SK-N-SH (cell line): ENCODE results near the gene TCL1B. TPM values are rescaled to one million over a fixed set of nuclear protein-coding genes. Genes with fewer than 3 reads are reported as not detected.

Experiments used
- CTCF ChIA-PET: fragments of 300-600, 350-600 bp; formaldehyde crosslinking; extraction: SDS; loops from one replicate; lab custom pipeline; 2021; lab: Yijun Ruan, JAX
- POLR2A ChIA-PET: fragments of 350-600 bp; sonication (Branson Sonifier 250); formaldehyde crosslinking; extraction: SDS; loops from one replicate; lab custom pipeline; 2020; ENCODE audit warnings: antibody characterized with exemption, inconsistent platforms; lab: Yijun Ruan, JAX
- DNase-seq: peaks from one replicate; pipeline ENCODE4 v3.0.0; 2012
- H2AFZ ChIP-seq: fragments of 200-600 bp; sonication (generic); 2 replicates; pipeline ENCODE4 v1.8.1; 2016; ENCODE audit warnings: antibody characterized with exemption, mild to moderate bottlenecking, low read depth
- H3F3A ChIP-seq: fragments of 200-600 bp; sonication (generic); replicated peaks from 2 replicates; pipeline ENCODE3; 2016; ENCODE audit warnings: antibody characterized with exemption, mild to moderate bottlenecking; ENCODE audit not compliant: insufficient read depth
- H3K27ac ChIP-seq, 2 experiments: fragments of 200-500 bp in 1 of 2; fragments of 200-600 bp in 1 of 2; sonication (Bioruptor generic) in 1 of 2; sonication (generic), shearing (Covaris generic) in 1 of 2; 2 replicates each; pipeline versions ENCODE4 v1.5.1 to v1.6.1; 2014 to 2016; ENCODE audit warnings: low read depth in 2 of 2, inconsistent platforms in 1 of 2, low read length in 1 of 2, mild to moderate bottlenecking in 1 of 2, mixed read lengths in 1 of 2
- H3K27me3 ChIP-seq: fragments of 200-600 bp; sonication (generic), shearing (Covaris generic); 2 replicates; pipeline ENCODE4 v1.6.1; 2016; ENCODE audit warnings: mixed run types; ENCODE audit not compliant: insufficient read depth
- H3K36me3 ChIP-seq, 2 experiments: fragments of 200-500 bp in 1 of 2; fragments of 200-600 bp in 1 of 2; sonication (Bioruptor generic) in 1 of 2; sonication (generic) in 1 of 2; replicated peaks in 1 of 2; 2 replicates each; pipeline versions ENCODE3 to v1.5.1; 2014 to 2016; ENCODE audit warnings: low read length in 1 of 2, mild to moderate bottlenecking in 1 of 2; ENCODE audit not compliant: insufficient read depth in 2 of 2, control insufficient read depth in 1 of 2
- H3K4me1 ChIP-seq, 2 experiments: fragments of 200-500 bp in 1 of 2; fragments of 200-600 bp in 1 of 2; sonication (Bioruptor generic) in 1 of 2; sonication (generic), shearing (Covaris generic) in 1 of 2; 2 replicates each; pipeline versions ENCODE4 v1.5.1 to v1.6.1; 2014 to 2016; ENCODE audit warnings: low read depth in 1 of 2, low read length in 1 of 2, mixed run types in 1 of 2; ENCODE audit not compliant: insufficient read depth in 2 of 2, control insufficient read depth in 1 of 2
- H3K4me2 ChIP-seq: fragments of 200-600 bp; sonication (generic), shearing (Covaris generic); 2 replicates; pipeline ENCODE4 v1.6.1; 2017; ENCODE audit warnings: mixed run types
- H3K4me3 ChIP-seq, 2 experiments: fragments of 200-500 bp in 1 of 2; fragments of 200-600 bp in 1 of 2; sonication (Bioruptor generic) in 1 of 2; sonication (generic), shearing (Covaris generic) in 1 of 2; 2 replicates each; pipeline versions ENCODE4 v1.5.1 to v1.8.1; 2014 to 2016; ENCODE audit warnings: low read depth in 2 of 2, inconsistent platforms in 1 of 2, low read length in 1 of 2, mild to moderate bottlenecking in 1 of 2, mixed read lengths in 1 of 2, moderate library complexity in 1 of 2
- H3K79me2 ChIP-seq: fragments of 200-600 bp; sonication (generic); 2 replicates; pipeline ENCODE4 v1.8.1; 2017; ENCODE audit warnings: mild to moderate bottlenecking; ENCODE audit not compliant: insufficient read depth
- H3K9ac ChIP-seq: fragments of 200-600 bp; sonication (generic); 2 replicates; pipeline ENCODE4 v1.6.1; 2017; ENCODE audit warnings: mixed run types
- H3K9me2 ChIP-seq: fragments of 200-600 bp; sonication (generic); 2 replicates; pipeline ENCODE4 v1.6.1; 2017; ENCODE audit warnings: mixed run types
- H3K9me3 ChIP-seq: fragments of 200-600 bp; sonication (generic); 2 replicates; pipeline ENCODE4 v1.6.1; 2017; ENCODE audit warnings: mixed run types, mild to moderate bottlenecking, moderate library complexity
- H4K20me1 ChIP-seq: fragments of 200-600 bp; sonication (generic); 2 replicates; pipeline ENCODE4 v1.6.1; 2017; ENCODE audit warnings: mild to moderate bottlenecking, mixed run types; ENCODE audit not compliant: insufficient read depth
- CTCF ChIP-seq: fragments of 200-600 bp; sonication (generic); IDR thresholded peaks from 2 replicates; pipeline ENCODE4 v1.6.1; 2017; ENCODE audit warnings: antibody characterized with exemption, mild to moderate bottlenecking, moderate library complexity
- ELF1 ChIP-seq: IDR thresholded peaks from 2 replicates; pipeline ENCODE4 v1.4.0; 2012
- EP300 ChIP-seq, 2 experiments: IDR thresholded peaks; 2 replicates each; pipeline versions ENCODE4 v1.4.0 to v1.6.1; 2012; ENCODE audit warnings: borderline replicate concordance in 1 of 2, low read depth in 1 of 2, low read length in 1 of 2
- FOXJ3 ChIP-seq: sonication (generic); formaldehyde crosslinking; IDR thresholded peaks from 2 replicates; pipeline ENCODE4 v1.5.1; 2020; ENCODE audit warnings: mild to moderate bottlenecking, missing genetic modification reagents
- GABPA ChIP-seq: IDR thresholded peaks from 2 replicates; pipeline ENCODE4 v1.4.0; 2012; ENCODE audit warnings: low read depth, mild to moderate bottlenecking
- IRF3 ChIP-seq: fragments of 150-350 bp; IDR thresholded peaks from 2 replicates; pipeline ENCODE4 v1.6.1; 2016; ENCODE audit warnings: mild to moderate bottlenecking, low read depth, low read length
- JUND ChIP-seq: IDR thresholded peaks from 2 replicates; pipeline ENCODE4 v1.4.0; 2012
- MXI1 ChIP-seq: IDR thresholded peaks from 2 replicates; pipeline ENCODE4 v1.6.1; 2012; ENCODE audit warnings: mild to moderate bottlenecking, low read depth, low read length, improper control_type of control experiment
- NRF1 ChIP-seq: IDR thresholded peaks from 2 replicates; pipeline ENCODE4 v1.6.1; 2012; ENCODE audit warnings: low read depth, mild to moderate bottlenecking, low read length
- PBX3 ChIP-seq: IDR thresholded peaks from 2 replicates; pipeline ENCODE4; 2012
- POLR2AphosphoS5 ChIP-seq: IDR thresholded peaks from 2 replicates; pipeline ENCODE4 v1.6.1; 2012; ENCODE audit warnings: low read depth, low read length
- RAD21 ChIP-seq: IDR thresholded peaks from 2 replicates; pipeline ENCODE4 v1.6.1; 2012; ENCODE audit warnings: mild to moderate bottlenecking, low read length
- RCOR1 ChIP-seq: fragments of 150-350 bp; IDR thresholded peaks from 2 replicates; pipeline ENCODE4 v1.6.1; 2017; ENCODE audit warnings: antibody characterized with exemption, low read length
- RFX5 ChIP-seq: IDR thresholded peaks from 2 replicates; pipeline ENCODE4 v1.6.1; 2012; ENCODE audit warnings: mild to moderate bottlenecking, improper control_type of control experiment, low read length
- RXRA ChIP-seq: IDR thresholded peaks from 2 replicates; pipeline ENCODE4 v1.4.0; 2012; ENCODE audit warnings: low read depth, mild to moderate bottlenecking, borderline replicate concordance
- SMC3 ChIP-seq: IDR thresholded peaks from 2 replicates; pipeline ENCODE4 v1.6.1; 2012; ENCODE audit warnings: low read depth, low read length, improper control_type of control experiment
- TAF1 ChIP-seq: IDR thresholded peaks from 2 replicates; pipeline ENCODE4 v1.6.1; 2012; ENCODE audit warnings: low read depth, mild to moderate bottlenecking, low read length, moderate library complexity, borderline replicate concordance
- TCF12 ChIP-seq: IDR thresholded peaks from 2 replicates; pipeline ENCODE4 v1.4.0; 2012
- TEAD4 ChIP-seq: IDR thresholded peaks from 2 replicates; pipeline ENCODE4 v1.4.0; 2012; ENCODE audit warnings: mild to moderate bottlenecking, borderline replicate concordance; ENCODE audit not compliant: insufficient read depth
- USF1 ChIP-seq: IDR thresholded peaks from 2 replicates; pipeline ENCODE4 v1.4.0; 2012; ENCODE audit warnings: low read depth, borderline replicate concordance
- WGBS: methylation state at CpG from one replicate; pipeline ENCODE4 v1.1.6; 2017; ENCODE audit warnings: low lambda C conversion rate; 5-methylcytosine and 5-hydroxymethylcytosine counted together
- polyA plus RNA-seq, 3 experiments: library from polyadenylated mRNA; depleted of rRNA; stranded (reverse); fragments of >200 nt; gene quantifications; 2 replicates each; pipeline ENCODE4 v1.2.3, GENCODE V29; 2012

Gene TCL1B
- polyA plus RNA-seq, 1 of the 3 experiments (the other 2 are of a cell fraction) = not detected

GRCh38 chr14:95691591-95691990 lies 5.4 kb downstream of the TCL1B start:
- H3K27ac ChIP-seq = no peak overlapping the region
- H3K9me2 ChIP-seq = no peaks in the 10 kb centered on the region
- no peaks in the 10 kb centered on the region for H3K9me3 ChIP-seq
- no peaks in the 10 kb centered on the region for H3F3A ChIP-seq
- no peak for TF ChIP-seq MXI1
- no peak for TF ChIP-seq ELF1
- TF ChIP-seq NRF1 = no peak
- TF ChIP-seq TAF1 = no peak
- TF ChIP-seq TCF12 = no peak
- TF ChIP-seq JUND = no peak
- H3K27me3 ChIP-seq = no peaks in the 10 kb centered on the region
- no peak overlapping the region for H3K9ac ChIP-seq
- ChIA-PET CTCF (no interaction called here), POLR2A (no interaction called here)
- no peak overlapping the region for H2AFZ ChIP-seq
- no peaks in the 10 kb centered on the region for H3K4me1 ChIP-seq
- 36% methylated on average over 10 of the region's 10 CpGs for WGBS
- no peak overlapping the region for H3K4me3 ChIP-seq
- DNase-seq = no peak
- no peaks in the 10 kb centered on the region for H4K20me1 ChIP-seq
- no peak overlapping the region for H3K4me2 ChIP-seq
- H3K79me2 ChIP-seq = no peaks in the 10 kb centered on the region
- H3K36me3 ChIP-seq = no peaks in the 10 kb centered on the region

GRCh38 chr14:95692109-95692508 lies 5.9 kb downstream of the TCL1B start:
- ChIA-PET POLR2A (no interaction called here), CTCF (interaction anchor here (0.6 to 1.2 kb wide), 2 partner anchors 12 to 82 kb away, joined by 3 read pairs; no protein-coding TSS in a partner anchor)
- TF ChIP-seq RFX5 (no peak), TEAD4 (no peak), TCF12 (no peak), SMC3 (no peak), ELF1 (no peak), EP300 (IDR thresholded peaks at IDR 0.05; ENCODE audit: borderline replicate concordance in 1 of 2, low read depth in 1 of 2, low read length in 1 of 2) (no peak), RAD21 (no peak), POLR2AphosphoS5 (no peak), GABPA (no peak), PBX3 (no peak), RCOR1 (no peak), RXRA (no peak), CTCF (no peak), TAF1 (no peak), FOXJ3 (CRISPR knock-in tag) (no peak), JUND (no peak), USF1 (no peak), IRF3 (no peak)
- Histone ChIP-seq H3K36me3 (no peaks in the 10 kb centered on the region), H3K9me2 (no peaks in the 10 kb centered on the region), H3K79me2 (no peaks in the 10 kb centered on the region), H4K20me1 (no peaks in the 10 kb centered on the region), H3K4me3 (no peak overlapping the region), H3K4me1 (no peaks in the 10 kb centered on the region), H3K27me3 (no peaks in the 10 kb centered on the region), H2AFZ (no peak overlapping the region), H3F3A (no peaks in the 10 kb centered on the region), H3K4me2 (no peak overlapping the region), H3K27ac (no peak overlapping the region), H3K9ac (no peak overlapping the region), H3K9me3 (no peaks in the 10 kb centered on the region)
- DNase-seq = no peak
- WGBS = 46% methylated on average over 4 of the region's 4 CpGs
